Measurements from ENCODE around the gene FBXW11. TPM values are rescaled to one million over a fixed set of nuclear protein-coding genes. Genes with fewer than 3 reads are reported as not detected.

Gene FBXW11
- total RNA-seq, 1 experiment from 2014 or later = 52.2 TPM

GRCh38 chr5:172031894-172032461 lies 25.5 kb upstream of the FBXW11 start:
- POLR2A ChIA-PET = no interaction called here
- no peak for DNase-seq (ENCODE audit: low spot score)
- peaks cover 38% of the 10 kb centered on the region for H3K9me3 Mint-ChIP-seq
- no peak for TF ChIP-seq HMGXB4 (CRISPR knock-in tag; IDR thresholded peaks at IDR 0.05)
- no peak for TF ChIP-seq RORB (CRISPR knock-in tag; IDR thresholded peaks at IDR 0.05)
- TF ChIP-seq ZNF263 (CRISPR knock-in tag; IDR thresholded peaks at IDR 0.05; ENCODE audit: low read depth) = no peak
- no peak for TF ChIP-seq ETV6 (CRISPR knock-in tag; IDR thresholded peaks at IDR 0.05)
- no peak for TF ChIP-seq GABPB1 (CRISPR knock-in tag; IDR thresholded peaks at IDR 0.05)
- TF ChIP-seq SMAD4 (CRISPR knock-in tag; IDR thresholded peaks at IDR 0.05) = no peak
- TF ChIP-seq FOXP4 (CRISPR knock-in tag; IDR thresholded peaks at IDR 0.05) = no peak
- no peak for TF ChIP-seq ZMAT4 (CRISPR knock-in tag; IDR thresholded peaks at IDR 0.05)
- TF ChIP-seq PREB (CRISPR knock-in tag; IDR thresholded peaks at IDR 0.05; ENCODE audit: borderline replicate concordance) = no peak
- TF ChIP-seq JUN (CRISPR knock-in tag; IDR thresholded peaks at IDR 0.05) = no peak
- no peak for TF ChIP-seq ZNF396 (CRISPR knock-in tag; IDR thresholded peaks at IDR 0.05; ENCODE audit: borderline replicate concordance)
- no peak for TF ChIP-seq CTCF (IDR thresholded peaks at IDR 0.05)
- no peak for TF ChIP-seq ZNF219 (CRISPR knock-in tag; IDR thresholded peaks at IDR 0.05; ENCODE audit: borderline replicate concordance)
- TF ChIP-seq GTF2I (CRISPR knock-in tag; conservative IDR thresholded peaks at IDR 0.05) = no peak
- no peak for TF ChIP-seq NR3C1 (CRISPR knock-in tag; conservative IDR thresholded peaks at IDR 0.05; ENCODE audit: low read depth)
- TF ChIP-seq SOX15 (CRISPR knock-in tag; IDR thresholded peaks at IDR 0.05) = no peak
- TF ChIP-seq ZNF317 (CRISPR knock-in tag; IDR thresholded peaks at IDR 0.05; ENCODE audit: borderline replicate concordance, low read depth) = no peak
- H3K36me3 Mint-ChIP-seq = peaks cover 27% of the 10 kb centered on the region
- no peak overlapping the region for H3K4me3 Mint-ChIP-seq
- H3K27me3 Mint-ChIP-seq (ENCODE audit: low read depth) = peaks cover 7% of the 10 kb centered on the region
- ATAC-seq = no peak
- CTCF ChIA-PET = no interaction called here
- H3K27ac Mint-ChIP-seq = no peak overlapping the region
- H3K4me1 Mint-ChIP-seq = no peaks in the 10 kb centered on the region

GRCh38 chr5:172029876-172030275 lies 23.4 kb upstream of the FBXW11 start:
- peaks cover 38% of the 10 kb centered on the region for H3K9me3 Mint-ChIP-seq
- peaks cover 27% of the 10 kb centered on the region for H3K36me3 Mint-ChIP-seq
- POLR2A ChIA-PET = no interaction called here
- H3K27ac Mint-ChIP-seq = no peak overlapping the region
- ATAC-seq (no peak), DNase-seq (ENCODE audit: low spot score) (no peak)
- no peaks in the 10 kb centered on the region for H3K4me1 Mint-ChIP-seq
- no peak overlapping the region for H3K4me3 Mint-ChIP-seq
- CTCF ChIA-PET = no interaction called here
- TF ChIP-seq TCF7 (CRISPR knock-in tag; IDR thresholded peaks at IDR 0.05; ENCODE audit: low read depth) = no peak
- no peak for TF ChIP-seq PREB (CRISPR knock-in tag; IDR thresholded peaks at IDR 0.05; ENCODE audit: borderline replicate concordance)
- TF ChIP-seq ELF4 (CRISPR knock-in tag; IDR thresholded peaks at IDR 0.05; ENCODE audit: low read depth) = no peak
- no peak for TF ChIP-seq JUN (CRISPR knock-in tag; IDR thresholded peaks at IDR 0.05)
- TF ChIP-seq ZNF512 (CRISPR knock-in tag; IDR thresholded peaks at IDR 0.05; ENCODE audit: borderline replicate concordance) = no peak
- H3K27me3 Mint-ChIP-seq (ENCODE audit: low read depth) = peaks cover 7% of the 10 kb centered on the region
